Esophagus squamous epithelium (tissue), 4 donors: ENCODE data around the gene OLIG1.

ENCODE experiments used
- CTCF ChIP-seq, 6 experiments: fragments of 450-650 bp in 4 of 6; fragments of 200-600 bp in 2 of 6; sonication (generic) in 2 of 6; IDR thresholded peaks; one replicate each; pipeline ENCODE4 v1.5.1; 2016 to 2019; ENCODE audit warnings: antibody characterized with exemption in 6 of 6, mild to moderate bottlenecking in 4 of 6, moderate library complexity in 4 of 6
- POLR2A ChIP-seq, 4 donors: fragments of 450-650 bp; IDR thresholded peaks; one replicate each; pipeline ENCODE4 v1.6.1; 2017; ENCODE audit warnings: antibody characterized with exemption in 4 of 4, mild to moderate bottlenecking in 4 of 4, moderate library complexity in 3 of 4

GRCh38 chr21:33053951-33054350 is 16.0 kb upstream of the OLIG1 start:
- TF ChIP-seq CTCF (IDR thresholded peaks at IDR 0.05): no peak
- no peak for TF ChIP-seq POLR2A (IDR thresholded peaks at IDR 0.05)
